ENCODE results near the gene ABHD12. TPM values are rescaled to one million over a fixed set of nuclear protein-coding genes. Genes with fewer than 3 reads are reported as not detected.
A peak's percentile ranks its signal among the peaks of the same experiment; 100 is the strongest.

Gene ABHD12
- total and polyA plus RNA-seq, 2 donors (not counting 1 experiment from before 2014, with no cell fraction given): 9.6 to 28.3 TPM

GRCh38 chr20:25389858-25390537, 637 bp downstream of the ABHD12 start:
- no peaks in the 10 kb centered on the region for H3K27me3 Mint-ChIP-seq
- POLR2A ChIA-PET: interaction anchor here (1.0 kb wide), 1 partner anchor 72 kb away, joined by 4 read pairs; no protein-coding TSS in a partner anchor
- H3K4me1 Mint-ChIP-seq: peaks cover 17% of the 10 kb centered on the region
- ATAC-seq (ENCODE audit: low read depth): no peak
- peaks cover 25% of the 10 kb centered on the region for H3K79me2 ChIP-seq (ENCODE audit: control insufficient read depth, insufficient read depth, low read length)
- peak overlapping the region in 4 of 5 experiments; percentile 68 to 85 (median 76) for H3K4me3 ChIP-seq (ENCODE audit: control extremely low read depth in 1 of 5, extremely low read depth in 1 of 5, insufficient read depth in 1 of 5, low read depth in 2 of 5, low read length in 4 of 5)
- no peaks in the 10 kb centered on the region for H3K9me3 Mint-ChIP-seq (ENCODE audit: insufficient read depth)
- WGBS (ENCODE audit: insufficient coverage): under 1% methylated on average over 66 of the region's 67 CpGs
- CTCF ChIA-PET: interaction anchor here (1.0 to 1.3 kb wide), 2 partner anchors 72 to 95 kb away, joined by 3 to 8 read pairs; no protein-coding TSS in a partner anchor
- intact Hi-C loops (cut with micrococcal nuclease): loop anchor here (1.0 to 5.0 kb wide), 9 partner anchors 9 to 1968 kb away; partner anchors contain the start of genes ACSS1, ENTPD6, NAPB and PYGB
- H4K20me1 ChIP-seq (ENCODE audit: control insufficient read depth, insufficient read depth, low read length, poor library complexity, severe bottlenecking): no peaks in the 10 kb centered on the region
- no peaks in the 10 kb centered on the region for H3K27me3 ChIP-seq (replicated peaks in 1 of 4; ENCODE audit: control extremely low read depth in 1 of 4, control insufficient read depth in 3 of 4, insufficient read depth in 4 of 4, low read length in 3 of 4)
- H2AFZ ChIP-seq (ENCODE audit: insufficient read depth, low read depth, low read length, poor library complexity, severe bottlenecking): peak overlapping the region; percentile 85
- DNase-seq: peak; percentile 52
- peaks cover 6 to 7% of the 10 kb centered on the region in 2 donors for H3K4me1 ChIP-seq (ENCODE audit: control insufficient read depth in 2 of 2, insufficient read depth in 2 of 2, low read length in 2 of 2)
- peak overlapping the region; percentile 70 for H3K27ac Mint-ChIP-seq
- no peaks in the 10 kb centered on the region for H3K9me3 ChIP-seq (ENCODE audit: control extremely low read depth in 1 of 3, control insufficient read depth in 2 of 3, insufficient read depth in 1 of 3, low read length in 2 of 3)
- peak overlapping the region in 1 of 2 donors; percentile 58 for H3K27ac ChIP-seq (ENCODE audit: low read length in 2 of 2)
- peak overlapping the region; percentile 99 for H3K4me2 ChIP-seq (replicated peaks; ENCODE audit: low read depth, low read length, poor library complexity, severe bottlenecking)
- H3K36me3 ChIP-seq (replicated peaks in 1 of 2; ENCODE audit: control extremely low read depth in 1 of 2, control insufficient read depth in 1 of 2, extremely low read depth in 1 of 2, insufficient read depth in 2 of 2, low read length in 1 of 2): no peaks in the 10 kb centered on the region
- H3K9ac ChIP-seq (ENCODE audit: low read length): peak overlapping the region; percentile 87
- H3K4me3 Mint-ChIP-seq: peak overlapping the region; percentile 93
- TF ChIP-seq EZH2 (IDR thresholded peaks at IDR 0.05; ENCODE audit: borderline replicate concordance, insufficient read depth, low read depth, low read length, poor library complexity, severe bottlenecking) (no peak), CTCF (IDR thresholded peaks at IDR 0.05) (no peak)

GRCh38 chr20:25389401-25389857, 1.2 kb downstream of the ABHD12 start:
- Histone ChIP-seq H3K36me3 (replicated peaks in 1 of 2; ENCODE audit: control extremely low read depth in 1 of 2, control insufficient read depth in 1 of 2, extremely low read depth in 1 of 2, insufficient read depth in 2 of 2, low read length in 1 of 2) (no peaks in the 10 kb centered on the region), H3K9ac (ENCODE audit: low read length) (peak overlapping the region; percentile 87), H3K9me3 (ENCODE audit: control extremely low read depth in 1 of 3, control insufficient read depth in 2 of 3, insufficient read depth in 1 of 3, low read length in 2 of 3) (no peaks in the 10 kb centered on the region), H2AFZ (ENCODE audit: insufficient read depth, low read depth, low read length, poor library complexity, severe bottlenecking) (peak overlapping the region; percentile 85), H3K79me2 (ENCODE audit: control insufficient read depth, insufficient read depth, low read length) (peaks cover 31% of the 10 kb centered on the region), H4K20me1 (ENCODE audit: control insufficient read depth, insufficient read depth, low read length, poor library complexity, severe bottlenecking) (no peaks in the 10 kb centered on the region), H3K4me2 (replicated peaks; ENCODE audit: low read depth, low read length, poor library complexity, severe bottlenecking) (peak overlapping the region; percentile 99), H3K4me3 (ENCODE audit: control extremely low read depth in 1 of 5, extremely low read depth in 1 of 5, insufficient read depth in 1 of 5, low read depth in 2 of 5, low read length in 4 of 5) (peak overlapping the region in 4 of 5 experiments; percentile 68 to 85 (median 76)), H3K27ac (ENCODE audit: low read length in 2 of 2) (no peak overlapping the region), H3K4me1 (ENCODE audit: control insufficient read depth in 2 of 2, insufficient read depth in 2 of 2, low read length in 2 of 2) (peaks cover 6 to 7% of the 10 kb centered on the region in 2 donors), H3K27me3 (replicated peaks in 1 of 4; ENCODE audit: control extremely low read depth in 1 of 4, control insufficient read depth in 3 of 4, insufficient read depth in 4 of 4, low read length in 3 of 4) (no peaks in the 10 kb centered on the region)
- TF ChIP-seq CTCF (IDR thresholded peaks at IDR 0.05): no peak
- TF ChIP-seq EZH2 (IDR thresholded peaks at IDR 0.05; ENCODE audit: borderline replicate concordance, insufficient read depth, low read depth, low read length, poor library complexity, severe bottlenecking): no peak
- H3K27ac Mint-ChIP-seq: peak overlapping the region; percentile 70
- WGBS (ENCODE audit: insufficient coverage): 11% methylated on average over 15 of the region's 19 CpGs
- peaks cover 15% of the 10 kb centered on the region for H3K4me1 Mint-ChIP-seq
- CTCF ChIA-PET: no interaction called here
- peak overlapping the region; percentile 93 for H3K4me3 Mint-ChIP-seq
- DNase-seq: no peak
- no peaks in the 10 kb centered on the region for H3K27me3 Mint-ChIP-seq
- POLR2A ChIA-PET: no interaction called here
- ATAC-seq (ENCODE audit: low read depth): no peak
- intact Hi-C loops (cut with micrococcal nuclease): no loop called here
- H3K9me3 Mint-ChIP-seq (ENCODE audit: insufficient read depth): no peaks in the 10 kb centered on the region
